HG02759 (cell line): Measurements from ENCODE around the gene ZKSCAN1.
"Not testable (repeated sequence)": the region's sequence is repeated elsewhere in the genome, so short reads cannot be mapped to it uniquely, and the experiment has no call there.

Source experiments
- ATAC-seq: cut with Tn5 transposase; IDR thresholded peaks from one replicate; pipeline ENCODE4 v1.9.1; 2021; ENCODE audit warnings: mild to moderate bottlenecking, moderate library complexity; ENCODE audit not compliant: unreplicated experiment

Gene ZKSCAN1

DNA sequence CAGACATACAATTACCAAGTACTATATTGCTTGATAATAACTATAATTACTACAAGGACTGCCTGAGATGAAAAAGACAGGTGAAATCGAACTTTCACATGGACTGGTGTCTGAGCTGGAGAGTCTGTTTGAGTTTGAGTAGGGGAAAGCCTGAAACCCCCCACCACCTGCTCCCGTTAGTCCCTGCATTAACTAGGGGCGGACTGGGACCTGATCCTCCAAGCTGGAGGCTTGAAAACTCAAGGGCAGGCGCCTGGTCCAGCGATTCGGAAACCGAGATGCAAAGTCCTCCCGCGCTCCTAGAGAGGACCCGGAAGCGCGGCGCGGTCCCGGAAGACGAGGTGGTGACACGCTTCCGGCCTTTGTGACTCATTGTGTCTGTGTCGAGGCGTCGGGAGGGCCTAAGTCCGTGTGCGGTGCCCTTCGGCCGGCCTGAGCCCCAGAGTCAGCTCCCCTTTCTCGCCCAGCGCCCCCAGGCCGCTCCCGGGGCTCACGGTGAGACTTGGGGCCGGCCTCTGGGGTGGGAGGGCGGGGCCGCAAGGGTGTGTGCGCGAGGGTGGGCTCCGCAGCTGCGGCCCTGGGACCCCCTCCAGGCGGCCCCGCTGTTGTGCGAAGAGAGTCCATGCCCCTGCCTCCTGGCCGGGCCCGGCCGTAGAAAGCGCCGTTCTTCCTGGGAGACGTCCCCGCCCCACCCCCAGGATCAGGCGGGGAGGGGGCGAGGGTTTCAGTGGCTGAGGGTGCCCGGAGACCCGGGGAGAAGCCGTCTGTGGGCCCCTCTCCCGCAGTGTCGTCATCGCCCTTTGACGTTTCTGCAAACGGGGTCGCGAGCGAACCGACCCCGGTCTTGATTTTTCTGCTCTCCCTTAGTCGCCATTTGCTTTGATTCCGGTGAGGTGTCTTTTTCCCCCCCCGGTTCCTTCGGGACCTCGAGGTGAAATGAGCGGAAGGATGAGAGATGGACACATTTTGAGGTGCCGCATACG, at the start of gene ZKSCAN1:
ZKSCAN1 (plus strand) TSS at position 365 of the 983 bp plus-strand sequence. CDS start 7,911 bp downstream, outside the sequence.
- ATAC-seq, result peak; percentile 95

DNA sequence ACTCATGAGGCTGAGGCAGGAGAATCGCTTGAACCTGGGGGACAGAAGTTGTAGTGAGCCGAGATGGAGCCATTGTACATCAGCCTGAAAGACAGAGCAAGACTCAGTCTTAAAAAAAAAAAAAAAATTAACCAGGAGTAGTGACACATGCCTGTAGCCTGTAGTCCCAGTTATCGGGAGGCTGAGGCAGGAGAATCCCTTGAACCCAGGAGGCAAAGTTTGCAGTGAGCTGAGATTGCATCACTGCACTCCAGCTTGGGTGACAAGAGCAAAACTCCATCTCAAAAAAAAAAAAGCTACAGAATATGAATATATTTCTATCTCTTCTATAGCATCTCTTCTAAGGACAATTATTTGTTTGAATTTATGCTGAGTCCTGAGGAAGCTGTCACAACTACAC, 46.1 kb upstream of the ZKSCAN1 start:
- ATAC-seq, result no peak

DNA sequence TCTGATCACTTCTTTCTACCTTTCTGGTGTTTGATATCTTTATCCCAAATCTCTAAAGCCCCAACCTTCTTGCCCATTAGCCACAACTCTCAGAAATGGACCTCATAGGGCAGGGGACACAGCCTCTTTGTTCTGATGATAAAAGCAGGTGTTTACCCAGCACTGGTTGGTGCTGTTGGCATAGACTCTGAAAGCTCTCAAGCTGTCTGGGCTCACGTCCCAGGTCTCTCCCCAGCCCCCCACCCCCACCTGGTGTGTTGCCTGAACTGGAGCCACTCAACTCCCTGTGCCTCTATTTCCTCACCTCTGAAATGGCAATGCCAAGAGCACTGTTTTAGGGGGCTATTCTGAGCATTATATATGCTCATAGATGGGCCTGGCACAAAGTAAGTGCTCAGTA, 45.6 kb upstream of the ZKSCAN1 start:
- not testable (repeated sequence) for ATAC-seq

DNA sequence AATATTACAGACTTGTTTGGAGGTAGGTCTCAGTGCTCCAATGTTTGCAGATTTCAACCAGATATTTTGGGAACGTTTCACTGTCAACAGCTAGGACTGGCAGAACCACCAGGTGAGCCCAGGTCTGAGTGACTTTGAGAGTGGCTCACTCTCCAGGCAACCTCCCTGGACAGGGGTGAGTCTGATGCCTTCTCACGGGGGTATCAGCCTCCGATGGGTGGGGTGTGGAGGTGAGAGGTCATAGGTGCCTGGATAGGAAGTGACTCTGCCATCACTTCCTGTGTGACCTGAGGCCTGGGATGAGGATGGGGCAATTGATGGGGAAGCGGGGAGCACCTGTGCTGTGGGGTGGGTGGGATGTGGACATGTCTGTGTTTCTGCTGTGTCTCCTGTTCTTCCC, 44.2 kb upstream of the ZKSCAN1 start:
- no peak for ATAC-seq

DNA sequence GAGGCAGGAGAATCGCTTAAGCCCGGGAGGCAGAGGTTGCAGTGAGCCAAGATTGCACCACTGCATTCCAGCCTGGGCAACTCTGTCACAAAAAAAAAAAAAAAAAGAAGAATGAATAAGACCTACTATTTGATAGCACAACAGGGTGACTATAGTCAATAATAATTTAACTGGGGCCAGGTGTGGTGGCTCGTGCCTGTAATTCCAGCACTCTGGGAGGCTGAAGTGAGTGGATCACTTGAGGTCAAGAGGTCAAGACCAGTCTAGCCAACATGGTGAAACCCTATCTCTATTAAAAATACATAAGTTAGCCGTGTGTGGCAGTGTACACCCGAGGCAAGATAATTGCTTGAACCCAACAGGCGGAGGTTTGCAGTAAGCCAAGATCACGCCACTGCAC, 41.6 kb upstream of the ZKSCAN1 start:
- ATAC-seq, result not testable (repeated sequence)

DNA sequence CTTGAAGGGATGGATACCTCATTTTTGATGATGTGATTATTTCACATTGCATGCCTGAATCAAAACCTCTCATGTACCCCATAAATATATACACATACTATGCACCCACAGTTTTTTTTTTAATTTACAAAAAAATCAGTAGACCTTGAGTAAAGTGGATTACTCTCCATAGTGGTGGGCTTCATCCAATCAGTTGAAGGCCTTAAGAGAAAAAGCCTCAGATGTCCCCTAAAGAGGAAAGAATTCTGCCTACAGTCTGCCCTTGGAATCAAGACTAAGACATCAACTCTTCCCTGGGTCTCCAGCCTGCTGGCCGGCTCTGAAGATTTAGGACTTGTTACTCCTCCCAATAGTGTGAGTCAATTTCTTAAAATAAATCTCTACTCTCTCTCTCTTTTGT, 40.7 kb upstream of the ZKSCAN1 start:
- ATAC-seq, result no peak

DNA sequence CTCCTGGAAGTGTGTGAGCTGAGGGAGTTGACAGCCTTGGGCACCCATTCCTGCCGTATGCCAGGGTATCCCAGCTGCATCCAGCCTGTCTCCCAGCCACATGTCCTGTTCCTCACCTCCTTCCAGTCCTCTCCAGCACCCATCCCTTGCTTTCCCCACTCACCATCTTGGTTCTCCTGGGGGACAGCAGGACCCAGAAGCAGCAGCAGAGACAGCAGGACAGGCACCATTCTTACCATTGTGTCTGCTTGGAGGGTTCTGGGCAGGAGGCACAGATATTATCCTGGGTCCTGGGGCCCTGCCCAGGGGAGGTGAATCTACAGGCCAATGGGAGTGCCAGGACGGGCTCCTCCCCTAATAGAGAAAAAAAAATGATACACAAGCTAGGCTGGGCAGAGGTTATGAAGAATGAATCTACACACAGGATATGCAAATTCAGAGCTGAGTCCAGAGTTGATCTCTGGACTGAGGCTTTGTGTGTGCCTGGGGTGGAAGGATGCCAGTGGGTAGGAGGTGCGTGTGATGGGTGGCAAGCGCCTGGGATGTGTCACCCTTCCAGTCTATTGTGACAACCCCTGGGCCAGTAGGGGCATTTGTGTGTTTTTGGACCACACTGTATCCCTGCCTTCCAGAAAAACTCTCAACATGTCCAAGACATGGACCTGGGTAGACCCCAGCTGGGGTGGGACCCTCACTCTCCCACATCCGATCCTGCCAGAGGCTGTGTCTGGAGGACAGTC, 39.4 kb upstream of the ZKSCAN1 start, which contains the start of gene AZGP1:
AZGP1 (minus strand) TSS at position 250 of the 740 bp plus-strand sequence; CDS start at position 239, 11 bp downstream.
- no peak for ATAC-seq

DNA sequence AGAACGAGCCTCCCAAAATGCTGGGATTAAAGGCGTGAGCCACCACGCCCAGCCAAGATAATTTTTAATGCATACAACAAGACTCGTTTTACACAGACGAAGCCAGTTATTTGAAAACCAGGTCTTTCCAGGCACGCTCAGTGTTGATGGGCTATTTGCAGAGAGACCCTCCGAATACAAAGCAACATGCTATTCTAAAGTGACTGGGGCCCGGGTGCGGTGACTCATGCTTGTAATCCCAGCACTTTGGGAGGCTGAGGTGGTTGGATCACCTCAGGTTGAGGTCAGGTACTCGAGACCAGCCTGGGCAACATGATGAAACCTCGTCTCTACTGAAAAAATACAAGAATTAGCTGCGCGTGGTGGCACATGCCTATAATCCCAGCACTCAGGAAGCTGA, 38.8 kb upstream of the ZKSCAN1 start:
- ATAC-seq, result no peak

DNA sequence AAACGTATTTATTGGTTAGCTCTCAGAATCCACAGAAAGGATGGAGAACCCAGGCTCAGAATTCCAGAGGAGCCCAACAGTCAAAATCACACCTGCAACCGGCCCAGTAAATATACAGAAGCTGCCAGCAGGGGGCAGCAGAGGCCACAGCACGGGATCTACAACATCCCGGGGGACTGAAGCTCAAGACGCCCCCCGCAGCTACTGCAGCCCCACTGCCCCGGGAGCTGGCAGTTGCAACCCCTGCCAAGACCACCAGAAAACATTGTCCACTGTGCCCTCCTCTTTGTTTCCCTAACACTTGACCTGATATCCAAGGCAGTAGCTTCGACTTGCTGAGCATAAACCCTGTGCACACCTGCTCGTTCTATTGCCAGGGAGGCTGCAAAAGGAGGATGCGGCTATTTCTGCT, 35.6 kb upstream of the ZKSCAN1 start:
- not testable (repeated sequence) for ATAC-seq

DNA sequence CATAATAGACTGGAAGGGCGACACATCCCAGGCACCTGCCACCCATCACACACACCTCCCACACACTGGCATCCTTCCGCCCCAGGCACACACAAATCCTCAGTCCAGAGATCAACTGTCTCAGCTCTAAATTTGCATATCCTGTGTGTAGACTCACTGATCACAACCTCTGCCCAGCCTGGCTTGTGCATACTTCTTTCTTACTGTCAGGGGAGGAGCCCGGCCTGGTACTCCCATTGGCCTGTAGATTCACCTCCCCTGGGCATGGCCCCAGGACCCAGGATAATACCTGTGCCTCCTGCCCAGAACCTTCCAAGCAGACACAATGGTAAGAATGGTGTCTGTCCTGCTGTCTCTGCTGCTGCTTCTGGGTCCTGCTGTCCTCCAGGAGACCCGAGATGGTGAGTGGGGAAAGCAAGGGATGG, 34.9 kb upstream of the ZKSCAN1 start:
- not testable (repeated sequence) for ATAC-seq

DNA sequence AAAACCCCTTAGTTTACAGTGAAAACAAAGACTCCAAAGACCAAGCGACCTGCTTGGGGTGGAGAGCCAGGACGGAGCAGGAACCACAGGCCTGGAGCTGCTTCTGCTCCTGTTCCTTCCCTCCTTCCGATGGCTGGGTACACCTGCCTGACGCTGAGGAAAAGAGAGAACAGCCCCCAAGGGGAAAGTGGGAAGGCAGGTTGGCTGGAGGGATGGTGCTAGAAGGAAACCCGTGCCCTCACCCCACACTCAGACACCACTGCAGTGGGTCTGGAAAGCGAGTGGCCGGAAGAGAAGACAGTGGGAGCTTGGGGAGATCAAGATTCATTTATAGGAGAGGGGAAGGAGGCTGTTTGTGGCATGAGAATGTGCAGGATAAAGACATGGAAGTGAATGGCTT, 34.3 kb upstream of the ZKSCAN1 start:
- not testable (repeated sequence) for ATAC-seq

DNA sequence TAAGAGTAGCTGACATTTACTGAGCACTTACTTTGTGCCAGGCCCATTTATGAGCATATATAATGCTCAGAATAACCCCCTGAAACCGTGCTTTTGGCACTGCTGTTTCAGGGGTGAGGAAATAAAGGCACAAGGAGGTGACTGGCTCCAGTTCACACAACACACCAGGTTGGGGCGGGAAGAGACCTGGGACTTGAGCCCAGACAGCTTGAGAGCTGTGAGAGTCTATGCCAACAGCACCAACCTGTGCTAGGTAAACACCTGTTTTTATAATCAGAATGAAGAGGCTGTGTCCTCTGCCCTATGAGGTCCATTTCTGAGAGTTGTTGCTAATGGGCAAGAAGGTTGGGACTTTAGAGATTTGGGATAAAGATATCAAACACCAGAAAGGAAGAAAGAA, 30.8 kb upstream of the ZKSCAN1 start:
- ATAC-seq, result no peak

DNA sequence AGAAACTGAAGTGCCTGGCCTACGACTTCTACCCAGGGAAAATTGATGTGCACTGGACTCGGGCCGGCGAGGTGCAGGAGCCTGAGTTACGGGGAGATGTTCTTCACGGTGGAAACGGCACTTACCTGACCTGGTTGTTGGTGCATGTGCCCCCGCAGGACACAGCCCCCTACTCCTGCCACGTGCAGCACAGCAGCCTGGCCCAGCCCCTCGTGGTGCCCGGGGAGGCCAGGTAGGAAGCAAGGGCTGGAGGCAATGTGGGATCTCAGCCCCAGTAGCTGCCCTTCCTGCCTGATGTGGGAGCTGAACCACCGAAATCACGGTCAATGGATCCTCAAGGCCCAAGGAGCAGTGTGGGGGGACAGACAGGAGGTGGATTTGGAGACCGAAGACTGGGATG, 28.1 kb upstream of the ZKSCAN1 start:
- not testable (repeated sequence) for ATAC-seq

DNA sequence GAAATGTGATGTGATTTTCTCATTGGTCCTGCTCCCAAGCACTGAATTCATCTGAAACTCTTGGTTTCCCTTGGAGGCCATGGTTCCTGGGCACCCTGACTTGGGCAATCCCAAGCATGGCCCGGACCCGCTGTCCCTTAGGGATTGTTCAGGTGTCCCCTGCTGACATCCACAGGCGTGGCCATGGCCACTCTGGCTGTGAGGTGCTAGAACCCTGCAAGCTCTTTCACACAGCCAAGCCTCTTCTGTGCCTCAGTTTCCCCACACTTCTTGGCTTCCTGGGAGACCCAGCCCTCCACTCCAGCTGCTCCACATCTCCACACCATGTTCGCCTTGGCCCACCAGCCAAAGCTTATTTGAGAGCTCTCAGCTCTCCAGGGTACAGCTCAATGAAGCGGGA, 27.6 kb upstream of the ZKSCAN1 start:
- ATAC-seq, result no peak

DNA sequence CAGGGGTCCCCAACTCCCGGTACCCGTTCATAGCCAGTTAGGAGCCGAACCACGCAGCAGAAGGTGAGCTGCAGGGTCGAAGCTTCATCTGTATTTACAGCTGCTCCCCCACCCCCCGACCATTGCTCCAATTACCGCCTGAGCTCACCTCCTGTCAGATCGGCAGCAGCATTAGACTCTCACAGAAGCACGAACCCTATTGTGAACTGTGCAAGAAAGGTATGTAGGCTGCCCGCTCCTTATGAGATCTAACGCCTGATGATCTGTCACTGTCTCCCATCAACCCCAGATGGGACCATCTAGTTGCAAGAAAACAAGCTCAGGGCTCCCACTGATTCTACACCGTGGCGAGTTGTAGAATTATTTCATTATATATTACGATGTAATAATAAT, 24.9 kb upstream of the ZKSCAN1 start:
- ATAC-seq, result no peak

DNA sequence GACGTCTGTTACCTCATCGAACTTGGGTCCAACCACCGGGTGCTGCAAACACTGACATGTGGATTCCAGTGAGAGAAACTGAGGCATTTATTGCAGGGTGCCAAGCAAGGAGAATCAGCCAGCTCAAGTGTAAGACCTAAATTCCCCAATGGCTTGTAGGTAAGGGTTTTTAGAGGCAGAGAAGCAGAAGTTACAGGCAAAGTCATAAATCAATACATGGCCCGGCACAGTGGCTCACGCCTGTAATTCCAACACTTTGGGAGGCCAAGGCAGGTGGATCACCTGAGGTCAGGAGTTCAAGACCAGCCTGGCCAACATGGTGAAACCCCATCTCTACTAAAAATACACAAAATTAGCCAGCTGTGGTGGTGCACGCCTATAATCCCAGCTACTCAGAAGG, 23.9 kb upstream of the ZKSCAN1 start:
- ATAC-seq, result not testable (repeated sequence)

DNA sequence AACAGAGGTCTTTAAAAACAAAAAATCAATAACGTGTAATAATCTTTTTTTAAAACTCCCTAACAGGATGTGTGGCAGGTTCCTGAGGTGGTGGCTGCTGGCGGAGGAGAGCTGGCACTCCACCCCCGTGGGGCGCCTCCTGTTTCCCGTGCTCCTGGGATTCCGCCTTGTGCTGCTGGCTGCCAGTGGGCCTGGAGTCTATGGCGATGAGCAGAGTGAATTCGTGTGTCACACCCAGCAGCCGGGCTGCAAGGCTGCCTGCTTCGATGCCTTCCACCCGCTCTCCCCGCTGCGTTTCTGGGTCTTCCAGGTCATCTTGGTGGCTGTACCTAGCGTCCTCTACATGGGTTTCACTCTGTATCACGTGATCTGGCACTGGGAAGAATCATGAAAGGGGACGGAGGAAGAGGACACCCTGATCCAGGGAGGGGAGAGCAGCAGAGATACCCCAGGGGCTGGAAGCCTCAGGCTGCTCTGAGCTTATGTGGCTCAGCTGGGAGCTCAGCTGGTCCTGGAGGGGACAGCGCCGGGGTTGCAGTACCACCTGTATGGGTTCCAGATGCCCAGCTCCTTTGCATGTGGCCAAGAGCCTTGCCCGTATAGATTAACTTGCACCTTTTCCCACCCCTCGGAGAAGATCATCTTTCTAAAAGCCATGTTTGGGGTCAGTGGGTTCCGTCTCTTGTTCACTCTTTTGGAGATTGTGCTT, 22.9 kb upstream of the ZKSCAN1 start:
- no peak for ATAC-seq

DNA sequence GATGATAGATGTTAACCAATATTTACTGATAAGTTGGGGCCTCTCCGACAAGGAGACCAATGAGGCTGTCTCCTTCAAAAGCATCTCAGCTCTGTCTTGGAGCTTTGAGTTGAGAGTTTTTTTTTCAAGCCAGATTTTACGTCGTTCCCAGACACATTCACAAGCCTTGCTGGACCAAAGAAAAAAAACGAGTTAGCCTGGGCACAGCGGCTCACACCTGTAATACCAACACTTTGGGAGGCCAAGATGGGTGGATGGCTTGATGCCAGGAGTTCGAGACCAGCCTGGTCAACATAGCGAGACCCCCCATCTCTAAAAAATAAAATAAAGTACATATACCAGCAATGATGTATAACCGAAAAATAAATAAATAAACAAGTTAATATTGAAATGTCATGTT, 20.6 kb upstream of the ZKSCAN1 start:
- ATAC-seq, result no peak

DNA sequence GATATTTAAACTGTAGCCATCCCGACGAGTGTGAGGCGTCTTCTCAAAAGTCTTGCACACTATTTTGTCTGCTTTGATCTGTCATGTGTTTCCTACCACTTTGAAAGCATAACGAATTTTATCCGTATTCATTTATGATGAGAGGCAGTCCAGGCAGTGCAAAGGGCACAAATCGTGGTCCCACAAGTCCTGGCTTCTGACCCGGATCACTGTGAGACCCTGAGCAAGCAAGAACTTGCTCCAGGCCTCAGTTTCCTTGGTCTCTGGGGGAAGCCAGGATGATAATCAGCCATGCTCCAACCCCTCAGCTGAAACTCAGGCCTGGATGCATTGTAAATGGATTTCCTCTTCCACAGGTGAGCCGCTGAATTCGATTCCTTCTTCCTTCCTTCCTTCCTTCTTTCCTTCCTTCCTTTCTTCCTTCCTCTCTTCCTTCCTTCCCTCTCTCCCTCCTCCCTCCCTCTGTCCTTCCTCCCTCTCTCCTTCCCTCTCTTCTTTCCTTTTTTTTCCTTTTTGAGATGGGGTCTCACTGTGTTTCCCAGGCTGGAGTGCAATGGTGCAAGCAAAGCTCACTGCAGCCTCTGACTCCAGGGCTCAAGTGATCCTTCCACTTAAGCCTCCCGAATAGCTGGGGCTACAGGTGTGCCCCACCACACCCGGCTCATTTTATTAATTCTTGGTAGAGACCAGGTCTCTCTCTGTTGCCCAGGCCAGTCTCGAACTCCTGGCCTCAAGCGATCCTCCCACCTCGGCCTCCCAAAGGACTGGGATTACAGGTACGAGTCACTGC, 18.4 kb upstream of the ZKSCAN1 start:
- ATAC-seq, result no peak

DNA sequence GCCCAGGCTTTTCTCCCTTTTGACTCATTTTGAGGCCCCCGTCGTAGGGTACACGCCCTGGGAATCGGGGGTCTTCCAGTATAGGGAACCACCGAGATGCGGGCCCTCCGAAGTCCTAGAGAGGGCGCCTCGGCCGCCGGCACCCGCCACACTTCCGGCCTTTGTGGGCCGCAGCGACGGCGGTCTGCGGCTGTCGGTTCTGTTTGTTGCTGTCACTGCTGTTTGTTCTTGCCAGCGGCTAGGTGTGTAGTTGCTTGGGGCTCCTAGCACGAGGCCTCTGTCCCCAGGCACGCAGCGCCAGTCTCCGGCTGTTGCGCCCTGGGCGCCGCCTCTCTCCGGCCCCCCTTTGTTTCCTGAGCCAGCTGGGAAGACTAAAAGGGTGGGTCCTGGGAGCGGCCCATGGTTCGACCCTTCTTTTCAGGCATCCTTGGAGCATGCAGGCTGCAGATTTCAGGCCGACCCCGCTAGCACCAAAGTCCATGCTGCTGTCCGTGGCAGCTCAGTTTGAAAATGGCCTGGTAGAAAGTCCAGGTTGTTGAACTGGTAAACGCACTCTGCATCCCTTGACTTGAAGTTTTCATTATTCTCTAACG, 17.8 kb upstream of the ZKSCAN1 start:
- peak; percentile 73 for ATAC-seq
